Colonic mucosa (tissue), 4 donors: ENCODE data around the gene TMEM94. TPM values are rescaled to one million over a fixed set of nuclear protein-coding genes. Genes with fewer than 3 reads are reported as not detected.

ENCODE experiments used
- DNase-seq: peaks from one replicate; pipeline ENCODE4 v3.0.0-alpha.2; 2020
- H3K27ac ChIP-seq: fragments of 200-600 bp; one replicate; pipeline ENCODE4 v1.8.0; 2021
- H3K27me3 ChIP-seq: fragments of 200-600 bp; one replicate; pipeline ENCODE4 v1.8.0; 2021
- H3K36me3 ChIP-seq: fragments of 200-600 bp; one replicate; pipeline ENCODE4 v1.8.0; 2021
- H3K4me1 ChIP-seq: fragments of 200-600 bp; one replicate; pipeline ENCODE4 v1.8.0; 2021; ENCODE audit warnings: mild to moderate bottlenecking
- H3K4me3 ChIP-seq: fragments of 200-600 bp; one replicate; pipeline ENCODE4 v1.8.0; 2021
- H3K9ac ChIP-seq, 2 donors: one replicate each; pipeline ENCODE4 v1.7.0; 2013; ENCODE audit warnings: control low read depth in 2 of 2, low read depth in 2 of 2, low read length in 2 of 2
- H3K9me3 ChIP-seq: fragments of 200-600 bp; one replicate; pipeline ENCODE4 v1.8.0; 2021
- CTCF ChIP-seq: fragments of 200-600 bp; IDR thresholded peaks from one replicate; pipeline ENCODE4 v1.8.0; 2022; ENCODE audit warnings: antibody characterized with exemption, mild to moderate bottlenecking
- intact Hi-C: fragments of 100-400 bp; cut with DNase I; formaldehyde crosslinking; loops from one replicate; pipeline ENCODE4 v1.14.1; 2022
- total RNA-seq, 2 donors: library from RNA; stranded (reverse); fragmentation: NEBNext Ultra II Directional in 1 of 2; extraction: Animal tissue kit (Norgen Biotek cat#: 25700) in 1 of 2; gene quantifications; one replicate each; pipeline ENCODE4 v1.2.1, GENCODE V29; 2021
- donor health status: healthy.
- donor health status: DM: no; HTN: no; CAD: no.
- donor health status: DM: no; HTN: no; CAD: no.

The TMEM94 gene
- total RNA-seq, 2 donors from 2014 or later, result 88.3 to 95.7 TPM

GRCh38 chr17:75460295-75460694 lies 3.9 kb downstream of the TMEM94 start:
- no peak for DNase-seq
- peak overlapping the region; percentile 72 for H3K27ac ChIP-seq
- peak overlapping the region in 1 of 2 donors; percentile 48 for H3K9ac ChIP-seq

GRCh38 chr17:75463603-75464002 lies 7.2 kb downstream of the TMEM94 start:
- Histone ChIP-seq H3K27ac (no peak overlapping the region), H3K4me3 (no peak overlapping the region), H3K36me3 (no peaks in the 10 kb centered on the region), H3K4me1 (peaks cover 6% of the 10 kb centered on the region), H3K27me3 (no peaks in the 10 kb centered on the region), H3K9ac (no peak overlapping the region), H3K9me3 (no peaks in the 10 kb centered on the region)
- intact Hi-C loops, result no loop called here
- no peak for DNase-seq
- no peak for TF ChIP-seq CTCF

More at GRCh38 chr17:75460295-75460694, 3.9 kb downstream of the TMEM94 start:
- no peak overlapping the region for H3K4me3 ChIP-seq
- H3K4me1 ChIP-seq, result peaks cover 13% of the 10 kb centered on the region
- no peaks in the 10 kb centered on the region for H3K27me3 ChIP-seq
- no peaks in the 10 kb centered on the region for H3K36me3 ChIP-seq
- TF ChIP-seq CTCF, result no peak
- intact Hi-C loops, result no loop called here
- no peaks in the 10 kb centered on the region for H3K9me3 ChIP-seq

- no peak overlapping the region for H3K4me3 ChIP-seq
- intact Hi-C loops, result no loop called here
- H3K36me3 ChIP-seq, result no peaks in the 10 kb centered on the region
- no peak overlapping the region for H3K9ac ChIP-seq
- no peaks in the 10 kb centered on the region for H3K27me3 ChIP-seq
- no peak overlapping the region for H3K27ac ChIP-seq
- peaks cover 5% of the 10 kb centered on the region for H3K4me1 ChIP-seq
- no peak for DNase-seq
- H3K9me3 ChIP-seq, result no peaks in the 10 kb centered on the region
- TF ChIP-seq CTCF, result no peak
Measured at GRCh38 chr17:75465039-75465438, 8.6 kb downstream of the TMEM94 start.

- Histone ChIP-seq H3K4me3 (no peak overlapping the region), H3K4me1 (no peaks in the 10 kb centered on the region), H3K27me3 (no peaks in the 10 kb centered on the region), H3K36me3 (no peaks in the 10 kb centered on the region), H3K9me3 (no peaks in the 10 kb centered on the region), H3K27ac (no peak overlapping the region), H3K9ac (peak overlapping the region in 1 of 2 donors; percentile 46)
- intact Hi-C loops, result no loop called here
- TF ChIP-seq CTCF, result no peak
- DNase-seq, result no peak
Measured at GRCh38 chr17:75468291-75468754, 11.9 kb downstream of the TMEM94 start.

GRCh38 chr17:75468779-75469373 lies 12.4 kb downstream of the TMEM94 start:
- H3K9ac ChIP-seq, result peak overlapping the region in 1 of 2 donors; percentile 46
- intact Hi-C loops, result no loop called here
- H3K27ac ChIP-seq, result no peak overlapping the region
- peak; percentile 80 for DNase-seq
- no peak overlapping the region for H3K4me3 ChIP-seq
- no peaks in the 10 kb centered on the region for H3K27me3 ChIP-seq
- no peaks in the 10 kb centered on the region for H3K36me3 ChIP-seq
- no peaks in the 10 kb centered on the region for H3K4me1 ChIP-seq
- H3K9me3 ChIP-seq, result no peaks in the 10 kb centered on the region
- TF ChIP-seq CTCF, result no peak
